Loucy (cell line): ENCODE measurements around the gene PCSK2.

Experiments
- H2AFZ ChIP-seq: fragments of 200-600 bp; sonication (generic); 2 replicates; pipeline ENCODE4 v1.6.0; 2016; ENCODE audit warnings: antibody characterized with exemption, mild to moderate bottlenecking, low read length, moderate library complexity
- H3F3A ChIP-seq: fragments of 200-600 bp; 2 replicates; pipeline ENCODE4 v1.6.0; 2016; ENCODE audit warnings: antibody characterized with exemption, low read depth, mild to moderate bottlenecking
- H3K27me3 ChIP-seq: fragments of 200-600 bp; sonication (generic); 2 replicates; pipeline ENCODE4 v1.6.1; 2014; ENCODE audit warnings: low read length, mild to moderate bottlenecking; ENCODE audit not compliant: insufficient read depth, poor library complexity, severe bottlenecking
- H3K36me3 ChIP-seq: fragments of 200-600 bp; sonication (generic); 2 replicates; pipeline ENCODE4 v1.6.1; 2016; ENCODE audit warnings: low read length; ENCODE audit not compliant: insufficient read depth
- H3K4me1 ChIP-seq: fragments of 200-600 bp; sonication (generic); 2 replicates; pipeline ENCODE4 v1.5.1; 2014; ENCODE audit warnings: low read length, mild to moderate bottlenecking; ENCODE audit not compliant: insufficient read depth, poor library complexity, severe bottlenecking
- H3K4me2 ChIP-seq: fragments of 200-600 bp; sonication (generic); 2 replicates; pipeline ENCODE4 v1.6.0; 2014; ENCODE audit warnings: antibody characterized with exemption, low read length, low read depth, mild to moderate bottlenecking; ENCODE audit not compliant: poor library complexity, severe bottlenecking
- H3K4me3 ChIP-seq: fragments of 200-600 bp; sonication (generic); 2 replicates; pipeline ENCODE4 v1.5.1; 2014; ENCODE audit warnings: low read length, mild to moderate bottlenecking, mixed read lengths; ENCODE audit not compliant: poor library complexity, severe bottlenecking
- H3K79me2 ChIP-seq: fragments of 200-600 bp; sonication (generic); 2 replicates; pipeline ENCODE4 v1.6.1; 2014; ENCODE audit warnings: low read length; ENCODE audit not compliant: insufficient read depth
- H3K9ac ChIP-seq: fragments of 200-600 bp; sonication (generic); 2 replicates; pipeline ENCODE4 v1.6.0; 2014; ENCODE audit warnings: mild to moderate bottlenecking, low read depth, low read length, moderate library complexity; ENCODE audit not compliant: poor library complexity, severe bottlenecking
- H3K9me2 ChIP-seq: fragments of 200-600 bp; sonication (generic); replicated peaks from 2 replicates; pipeline ENCODE4 v1.6.1; 2016; ENCODE audit warnings: low read depth, low read length, mixed read lengths
- H3K9me3 ChIP-seq: fragments of 200-600 bp; sonication (generic); 2 replicates; pipeline ENCODE4 v1.6.1; 2014; ENCODE audit warnings: mild to moderate bottlenecking, antibody characterized with exemption, low read length, low read depth; ENCODE audit not compliant: insufficient read depth
- H4K20me1 ChIP-seq: fragments of 200-600 bp; sonication (generic); 2 replicates; pipeline ENCODE4 v1.6.0; 2014; ENCODE audit warnings: antibody characterized with exemption, low read length, mild to moderate bottlenecking; ENCODE audit not compliant: insufficient read depth, poor library complexity, severe bottlenecking
- EZH2phosphoT487 ChIP-seq: fragments of 200-600 bp; IDR thresholded peaks from 2 replicates; pipeline ENCODE4 v1.6.1; 2018; ENCODE audit warnings: antibody characterized with exemption, mild to moderate bottlenecking, moderate library complexity, borderline replicate concordance
- TF ChIP-seq, protein P1 (sequence below): fragments of 200-600 bp; sonication (generic); conservative IDR thresholded peaks from 2 replicates; pipeline ENCODE4 v1.5.1; 2014; ENCODE audit warnings: mild to moderate bottlenecking, antibody characterized with exemption, low read length

PCSK2 gene

DNA sequence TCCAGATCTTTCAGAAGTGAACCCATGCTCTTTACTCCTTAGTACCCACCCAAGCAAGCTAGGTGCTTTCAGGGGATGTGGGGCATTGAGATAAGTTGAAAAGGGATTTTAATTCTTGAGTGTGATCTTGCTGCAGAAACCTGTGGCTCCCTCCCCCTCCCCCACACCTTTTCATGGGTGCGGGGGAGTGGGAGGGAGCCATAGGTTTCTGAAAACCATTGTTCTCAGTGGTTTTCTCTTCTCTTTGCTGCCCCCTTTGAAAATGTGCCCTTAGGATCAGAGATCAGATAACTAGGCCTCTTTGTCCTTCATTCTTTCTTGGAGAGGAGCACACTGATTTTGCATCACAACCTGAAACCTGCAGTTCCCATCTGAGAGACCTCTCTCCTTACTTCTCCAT is 2.4 kb downstream of the PCSK2 start:
- H3K27me3 ChIP-seq: no peaks in the 10 kb centered on the region
- no peaks in the 10 kb centered on the region for H3K36me3 ChIP-seq
- H3K79me2 ChIP-seq: no peaks in the 10 kb centered on the region
- no peaks in the 10 kb centered on the region for H4K20me1 ChIP-seq
- H3K9me2 ChIP-seq: no peaks in the 10 kb centered on the region
- H3F3A ChIP-seq: no peaks in the 10 kb centered on the region
- no peaks in the 10 kb centered on the region for H3K9me3 ChIP-seq
- no peak overlapping the region for H3K4me2 ChIP-seq
- no peak overlapping the region for H2AFZ ChIP-seq
- TF ChIP-seq EZH2phosphoT487: no peak
- TF ChIP-seq, protein P1, sequence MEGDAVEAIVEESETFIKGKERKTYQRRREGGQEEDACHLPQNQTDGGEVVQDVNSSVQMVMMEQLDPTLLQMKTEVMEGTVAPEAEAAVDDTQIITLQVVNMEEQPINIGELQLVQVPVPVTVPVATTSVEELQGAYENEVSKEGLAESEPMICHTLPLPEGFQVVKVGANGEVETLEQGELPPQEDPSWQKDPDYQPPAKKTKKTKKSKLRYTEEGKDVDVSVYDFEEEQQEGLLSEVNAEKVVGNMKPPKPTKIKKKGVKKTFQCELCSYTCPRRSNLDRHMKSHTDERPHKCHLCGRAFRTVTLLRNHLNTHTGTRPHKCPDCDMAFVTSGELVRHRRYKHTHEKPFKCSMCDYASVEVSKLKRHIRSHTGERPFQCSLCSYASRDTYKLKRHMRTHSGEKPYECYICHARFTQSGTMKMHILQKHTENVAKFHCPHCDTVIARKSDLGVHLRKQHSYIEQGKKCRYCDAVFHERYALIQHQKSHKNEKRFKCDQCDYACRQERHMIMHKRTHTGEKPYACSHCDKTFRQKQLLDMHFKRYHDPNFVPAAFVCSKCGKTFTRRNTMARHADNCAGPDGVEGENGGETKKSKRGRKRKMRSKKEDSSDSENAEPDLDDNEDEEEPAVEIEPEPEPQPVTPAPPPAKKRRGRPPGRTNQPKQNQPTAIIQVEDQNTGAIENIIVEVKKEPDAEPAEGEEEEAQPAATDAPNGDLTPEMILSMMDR: no peak
- no peaks in the 10 kb centered on the region for H3K4me1 ChIP-seq
- no peak overlapping the region for H3K9ac ChIP-seq
- H3K4me3 ChIP-seq: no peak overlapping the region

DNA sequence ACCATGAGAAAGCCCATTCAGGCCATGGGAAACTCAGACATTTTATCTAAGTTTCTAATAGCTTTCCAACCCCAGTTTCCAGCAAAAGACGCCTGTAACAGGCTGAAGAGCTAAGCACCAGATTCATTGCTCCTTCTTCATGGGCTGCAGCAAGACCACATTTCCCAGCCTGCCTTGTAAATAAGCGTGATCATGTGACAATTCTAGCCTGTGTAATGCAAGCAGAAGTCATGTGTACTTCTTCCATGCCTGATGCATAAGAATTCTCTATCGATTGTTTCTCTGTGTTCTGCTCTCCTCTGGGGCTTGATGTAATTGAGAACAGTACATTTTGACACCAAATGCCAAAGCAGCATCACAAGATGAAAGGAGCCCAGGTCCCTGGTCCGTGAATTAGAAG is 6.8 kb downstream of the PCSK2 start:
- no peaks in the 10 kb centered on the region for H3F3A ChIP-seq
- TF ChIP-seq EZH2phosphoT487: no peak
- TF ChIP-seq, protein P1: no peak
- no peak overlapping the region for H3K9ac ChIP-seq
- no peak overlapping the region for H3K4me2 ChIP-seq
- no peaks in the 10 kb centered on the region for H3K9me3 ChIP-seq
- no peak overlapping the region for H2AFZ ChIP-seq
- no peaks in the 10 kb centered on the region for H3K79me2 ChIP-seq
- H3K4me3 ChIP-seq: no peak overlapping the region
- no peaks in the 10 kb centered on the region for H3K4me1 ChIP-seq
- H3K27me3 ChIP-seq: no peaks in the 10 kb centered on the region
- no peaks in the 10 kb centered on the region for H3K9me2 ChIP-seq
- H3K36me3 ChIP-seq: no peaks in the 10 kb centered on the region
- no peaks in the 10 kb centered on the region for H4K20me1 ChIP-seq

DNA sequence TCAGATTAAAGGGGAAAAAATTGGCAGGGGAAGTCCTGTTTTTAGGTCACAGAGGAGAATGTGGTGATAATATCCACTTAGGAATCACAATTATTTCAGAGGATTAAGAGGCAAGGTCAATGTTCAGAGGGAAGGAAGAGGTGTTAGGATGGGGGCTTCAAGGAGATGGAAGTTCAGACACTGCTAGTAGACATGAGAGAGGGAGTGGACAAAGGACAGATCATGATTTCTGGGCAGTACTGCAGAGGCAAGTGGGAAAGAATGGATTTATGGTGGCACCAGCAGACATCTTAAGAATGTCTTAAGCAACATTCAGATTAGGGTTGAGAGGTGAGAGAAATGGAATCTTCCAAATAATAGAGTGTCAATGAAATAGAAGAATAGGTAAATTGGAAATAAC is 9.9 kb downstream of the PCSK2 start:
- H3K9ac ChIP-seq: no peak overlapping the region
- no peaks in the 10 kb centered on the region for H3K79me2 ChIP-seq

More for the DNA sequence above, 9.9 kb downstream of the PCSK2 start:
- H3F3A ChIP-seq: no peaks in the 10 kb centered on the region
- no peaks in the 10 kb centered on the region for H4K20me1 ChIP-seq
- H3K9me2 ChIP-seq: no peaks in the 10 kb centered on the region
- TF ChIP-seq, protein P1: no peak
- no peak for TF ChIP-seq EZH2phosphoT487
- H3K27me3 ChIP-seq: no peaks in the 10 kb centered on the region
- no peaks in the 10 kb centered on the region for H3K36me3 ChIP-seq
- no peaks in the 10 kb centered on the region for H3K4me1 ChIP-seq
- H3K4me2 ChIP-seq: no peak overlapping the region
- no peak overlapping the region for H3K4me3 ChIP-seq
- H2AFZ ChIP-seq: no peak overlapping the region
- no peaks in the 10 kb centered on the region for H3K9me3 ChIP-seq
